Breast epithelium (tissue), 4 donors: ENCODE measurements around the gene HIVEP3. TPM values are rescaled to one million over a fixed set of nuclear protein-coding genes. Genes with fewer than 3 reads are reported as not detected.

Experiments used
- DNase-seq, 2 donors: peaks; one replicate each; pipeline ENCODE4 v3.0.0-alpha.2; 2019; ENCODE audit warnings: low spot score in 2 of 2
- H3K27ac ChIP-seq, 2 donors: fragments of 200-600 bp; sonication (generic) in 1 of 2; one replicate each; pipeline ENCODE4 v1.5.1; 2016 to 2019; ENCODE audit warnings: mild to moderate bottlenecking in 1 of 2
- H3K27me3 ChIP-seq, 2 donors: fragments of 200-600 bp; sonication (generic) in 1 of 2; one replicate each; pipeline versions ENCODE4 v1.5.1 to v1.6.0; 2017 to 2019; ENCODE audit warnings: control low read depth in 1 of 2, mild to moderate bottlenecking in 1 of 2
- H3K36me3 ChIP-seq: fragments of 200-600 bp; one replicate; pipeline ENCODE4 v1.5.1; 2019
- H3K4me1 ChIP-seq, 2 donors: fragments of 200-600 bp; sonication (generic); one replicate each; pipeline ENCODE4 v1.5.1; 2016 to 2019; ENCODE audit warnings: control low read depth in 1 of 2
- H3K4me3 ChIP-seq, 3 donors: fragments of 200-600 bp; sonication (generic); 1 replicate in 2 of 3; 2 replicates in 1 of 3; pipeline ENCODE4 v1.5.1; 2016 to 2019; ENCODE audit warnings: mild to moderate bottlenecking in 3 of 3, moderate library complexity in 2 of 3
- H3K9me3 ChIP-seq, 2 donors: fragments of 200-600 bp; sonication (generic) in 1 of 2; one replicate each; pipeline ENCODE4 v1.5.1; 2016 to 2019; ENCODE audit warnings: control low read depth in 1 of 2
- CTCF ChIP-seq, 3 donors: fragments of 450-650 bp; IDR thresholded peaks; one replicate each; pipeline ENCODE4 v1.5.1; 2016 to 2017; ENCODE audit warnings: antibody characterized with exemption in 3 of 3, mild to moderate bottlenecking in 3 of 3, moderate library complexity in 3 of 3
- POLR2A ChIP-seq: fragments of 450-650 bp; IDR thresholded peaks from one replicate; pipeline ENCODE4 v1.6.1; 2016; ENCODE audit warnings: antibody characterized with exemption, mild to moderate bottlenecking, moderate library complexity
- POLR2AphosphoS5 ChIP-seq, 3 donors: sonication (generic); formaldehyde crosslinking; IDR thresholded peaks; one replicate each; pipeline ENCODE4 v1.6.1; 2017; ENCODE audit warnings: antibody characterized with exemption in 3 of 3
- intact Hi-C: fragments of 100-400 bp; cut with DNase I; formaldehyde crosslinking; loops from one replicate; pipeline ENCODE4 v1.15.1; 2023; ENCODE audit warnings: low total_unique reads
- total RNA-seq, 3 donors: library from RNA; depleted of rRNA; stranded (reverse); fragments of >200 nt; gene quantifications; one replicate each; pipeline ENCODE4 v1.1.0, GENCODE V29; 2016

HIVEP3 gene
- total RNA-seq, 3 donors from 2014 or later: 3.5 to 13.5 (median 9.2) TPM

- H3K27ac ChIP-seq: peak overlapping the region; percentile 70 to 76
- peaks cover 2 to 18% of the 10 kb centered on the region in 2 donors for H3K4me1 ChIP-seq
- DNase-seq: no peak
- H3K27me3 ChIP-seq: no peaks in the 10 kb centered on the region
- no peak for TF ChIP-seq CTCF (IDR thresholded peaks at IDR 0.05)
- no peak for TF ChIP-seq POLR2AphosphoS5 (IDR thresholded peaks at IDR 0.05)
- TF ChIP-seq POLR2A: no peak
- H3K4me3 ChIP-seq: no peak overlapping the region
- H3K36me3 ChIP-seq: no peaks in the 10 kb centered on the region
- H3K9me3 ChIP-seq: no peaks in the 10 kb centered on the region
- intact Hi-C loops: no loop called here
These were observed 150.1 kb downstream of the HIVEP3 start for GRCh38 chr1:41768583-41768982.

GRCh38 chr1:41767534-41768525 lies 150.9 kb downstream of the HIVEP3 start:
- TF ChIP-seq CTCF (IDR thresholded peaks at IDR 0.05) (no peak), POLR2AphosphoS5 (IDR thresholded peaks at IDR 0.05) (peak in 1 of 3 donors; percentile 22), POLR2A (no peak)
- Histone ChIP-seq H3K27me3 (no peaks in the 10 kb centered on the region), H3K4me1 (peaks cover 2 to 18% of the 10 kb centered on the region in 2 donors), H3K36me3 (no peaks in the 10 kb centered on the region), H3K4me3 (no peak overlapping the region), H3K9me3 (no peaks in the 10 kb centered on the region), H3K27ac (peak overlapping the region; percentile 70 to 76)
- intact Hi-C loops: no loop called here
- DNase-seq: peak in 1 of 2 donors; percentile 54

- Histone ChIP-seq H3K27me3 (no peaks in the 10 kb centered on the region), H3K9me3 (peaks cover 5 to 7% of the 10 kb centered on the region in 2 donors), H3K36me3 (no peaks in the 10 kb centered on the region), H3K27ac (peak overlapping the region in 1 of 2 donors; percentile 76), H3K4me1 (peaks cover 2 to 7% of the 10 kb centered on the region in 2 donors), H3K4me3 (no peak overlapping the region)
- no peak for DNase-seq
- intact Hi-C loops: loop anchor here (1.0 kb wide), 1 partner anchor 17 kb away; no protein-coding TSS in a partner anchor
- TF ChIP-seq CTCF (IDR thresholded peaks at IDR 0.05) (no peak), POLR2A (no peak), POLR2AphosphoS5 (IDR thresholded peaks at IDR 0.05) (no peak)
These were observed 152.2 kb downstream of the HIVEP3 start for GRCh38 chr1:41766546-41766945.

GRCh38 chr1:41766041-41766440 lies 152.7 kb downstream of the HIVEP3 start:
- Histone ChIP-seq H3K27ac (peak overlapping the region in 1 of 2 donors; percentile 76), H3K36me3 (no peaks in the 10 kb centered on the region), H3K9me3 (peaks cover 5 to 7% of the 10 kb centered on the region in 2 donors), H3K4me3 (no peak overlapping the region), H3K4me1 (peaks cover 2 to 5% of the 10 kb centered on the region in 2 donors), H3K27me3 (no peaks in the 10 kb centered on the region)
- TF ChIP-seq POLR2AphosphoS5 (IDR thresholded peaks at IDR 0.05): no peak
- no peak for TF ChIP-seq POLR2A
- no peak for TF ChIP-seq CTCF (IDR thresholded peaks at IDR 0.05)
- intact Hi-C loops: loop anchor here (1.0 kb wide), 1 partner anchor 17 kb away; no protein-coding TSS in a partner anchor
- DNase-seq: no peak

GRCh38 chr1:41765152-41765551 lies 153.6 kb downstream of the HIVEP3 start:
- no peaks in the 10 kb centered on the region for H3K27me3 ChIP-seq
- H3K36me3 ChIP-seq: no peaks in the 10 kb centered on the region
- TF ChIP-seq CTCF (IDR thresholded peaks at IDR 0.05) (no peak), POLR2AphosphoS5 (IDR thresholded peaks at IDR 0.05) (no peak), POLR2A (no peak)
- intact Hi-C loops: no loop called here
- no peak overlapping the region for H3K27ac ChIP-seq
- DNase-seq: no peak
- no peak overlapping the region for H3K4me3 ChIP-seq
- peaks cover 5 to 7% of the 10 kb centered on the region in 2 donors for H3K9me3 ChIP-seq
- peaks cover 0 to 2% of the 10 kb centered on the region in 2 donors for H3K4me1 ChIP-seq
